SK-N-SH (cell line): ENCODE measurements around the gene TANC2. TPM values are rescaled to one million over a fixed set of nuclear protein-coding genes. Genes with fewer than 3 reads are reported as not detected.

ENCODE experiments used
- CTCF ChIA-PET: fragments of 300-600, 350-600 bp; formaldehyde crosslinking; extraction: SDS; loops from one replicate; lab custom pipeline; 2021; lab: Yijun Ruan, JAX
- POLR2A ChIA-PET: fragments of 350-600 bp; sonication (Branson Sonifier 250); formaldehyde crosslinking; extraction: SDS; loops from one replicate; lab custom pipeline; 2020; ENCODE audit warnings: antibody characterized with exemption, inconsistent platforms; lab: Yijun Ruan, JAX
- DNase-seq: peaks from one replicate; pipeline ENCODE4 v3.0.0; 2012
- H2AFZ ChIP-seq: fragments of 200-600 bp; sonication (generic); 2 replicates; pipeline ENCODE4 v1.8.1; 2016; ENCODE audit warnings: antibody characterized with exemption, mild to moderate bottlenecking, low read depth
- H3F3A ChIP-seq: fragments of 200-600 bp; sonication (generic); replicated peaks from 2 replicates; pipeline ENCODE3; 2016; ENCODE audit warnings: antibody characterized with exemption, mild to moderate bottlenecking; ENCODE audit not compliant: insufficient read depth
- H3K27ac ChIP-seq, 2 experiments: fragments of 200-500 bp in 1 of 2; fragments of 200-600 bp in 1 of 2; sonication (Bioruptor generic) in 1 of 2; sonication (generic), shearing (Covaris generic) in 1 of 2; 2 replicates each; pipeline versions ENCODE4 v1.5.1 to v1.6.1; 2014 to 2016; ENCODE audit warnings: low read depth in 2 of 2, inconsistent platforms in 1 of 2, low read length in 1 of 2, mild to moderate bottlenecking in 1 of 2, mixed read lengths in 1 of 2
- H3K27me3 ChIP-seq: fragments of 200-600 bp; sonication (generic), shearing (Covaris generic); 2 replicates; pipeline ENCODE4 v1.6.1; 2016; ENCODE audit warnings: mixed run types; ENCODE audit not compliant: insufficient read depth
- H3K36me3 ChIP-seq, 2 experiments: fragments of 200-500 bp in 1 of 2; fragments of 200-600 bp in 1 of 2; sonication (Bioruptor generic) in 1 of 2; sonication (generic) in 1 of 2; replicated peaks in 1 of 2; 2 replicates each; pipeline versions ENCODE3 to v1.5.1; 2014 to 2016; ENCODE audit warnings: low read length in 1 of 2, mild to moderate bottlenecking in 1 of 2; ENCODE audit not compliant: insufficient read depth in 2 of 2, control insufficient read depth in 1 of 2
- H3K4me1 ChIP-seq, 2 experiments: fragments of 200-500 bp in 1 of 2; fragments of 200-600 bp in 1 of 2; sonication (Bioruptor generic) in 1 of 2; sonication (generic), shearing (Covaris generic) in 1 of 2; 2 replicates each; pipeline versions ENCODE4 v1.5.1 to v1.6.1; 2014 to 2016; ENCODE audit warnings: low read depth in 1 of 2, low read length in 1 of 2, mixed run types in 1 of 2; ENCODE audit not compliant: insufficient read depth in 2 of 2, control insufficient read depth in 1 of 2
- H3K4me2 ChIP-seq: fragments of 200-600 bp; sonication (generic), shearing (Covaris generic); 2 replicates; pipeline ENCODE4 v1.6.1; 2017; ENCODE audit warnings: mixed run types
- H3K4me3 ChIP-seq, 2 experiments: fragments of 200-500 bp in 1 of 2; fragments of 200-600 bp in 1 of 2; sonication (Bioruptor generic) in 1 of 2; sonication (generic), shearing (Covaris generic) in 1 of 2; 2 replicates each; pipeline versions ENCODE4 v1.5.1 to v1.8.1; 2014 to 2016; ENCODE audit warnings: low read depth in 2 of 2, inconsistent platforms in 1 of 2, low read length in 1 of 2, mild to moderate bottlenecking in 1 of 2, mixed read lengths in 1 of 2, moderate library complexity in 1 of 2
- H3K79me2 ChIP-seq: fragments of 200-600 bp; sonication (generic); 2 replicates; pipeline ENCODE4 v1.8.1; 2017; ENCODE audit warnings: mild to moderate bottlenecking; ENCODE audit not compliant: insufficient read depth
- H3K9ac ChIP-seq: fragments of 200-600 bp; sonication (generic); 2 replicates; pipeline ENCODE4 v1.6.1; 2017; ENCODE audit warnings: mixed run types
- H3K9me2 ChIP-seq: fragments of 200-600 bp; sonication (generic); 2 replicates; pipeline ENCODE4 v1.6.1; 2017; ENCODE audit warnings: mixed run types
- H3K9me3 ChIP-seq: fragments of 200-600 bp; sonication (generic); 2 replicates; pipeline ENCODE4 v1.6.1; 2017; ENCODE audit warnings: mixed run types, mild to moderate bottlenecking, moderate library complexity
- H4K20me1 ChIP-seq: fragments of 200-600 bp; sonication (generic); 2 replicates; pipeline ENCODE4 v1.6.1; 2017; ENCODE audit warnings: mild to moderate bottlenecking, mixed run types; ENCODE audit not compliant: insufficient read depth
- CHD2 ChIP-seq: fragments of 150-350 bp; IDR thresholded peaks from 2 replicates; pipeline ENCODE4 v1.6.1; 2018; ENCODE audit warnings: low read length; ENCODE audit not compliant: partially characterized antibody
- CTCF ChIP-seq: fragments of 200-600 bp; sonication (generic); IDR thresholded peaks from 2 replicates; pipeline ENCODE4 v1.6.1; 2017; ENCODE audit warnings: antibody characterized with exemption, mild to moderate bottlenecking, moderate library complexity
- ELF1 ChIP-seq: IDR thresholded peaks from 2 replicates; pipeline ENCODE4 v1.4.0; 2012
- EZH2phosphoT487 ChIP-seq: fragments of 200-600 bp; sonication (generic); IDR thresholded peaks from 2 replicates; pipeline ENCODE4 v1.6.1; 2017; ENCODE audit warnings: low read depth, mixed run types, mild to moderate bottlenecking, antibody characterized with exemption, moderate library complexity, borderline replicate concordance
- FOSL2 ChIP-seq: IDR thresholded peaks from 2 replicates; pipeline ENCODE4 v1.4.0; 2012; ENCODE audit warnings: low read depth, mild to moderate bottlenecking, moderate library complexity, borderline replicate concordance
- FOXJ3 ChIP-seq: sonication (generic); formaldehyde crosslinking; IDR thresholded peaks from 2 replicates; pipeline ENCODE4 v1.5.1; 2020; ENCODE audit warnings: mild to moderate bottlenecking, missing genetic modification reagents
- JUND ChIP-seq: IDR thresholded peaks from 2 replicates; pipeline ENCODE4 v1.4.0; 2012
- MAX ChIP-seq: IDR thresholded peaks from 2 replicates; pipeline ENCODE4 v1.4.0; 2012; ENCODE audit warnings: low read depth
- MEF2A ChIP-seq: IDR thresholded peaks from 2 replicates; pipeline ENCODE4 v1.4.0; 2012; ENCODE audit warnings: low read depth, borderline replicate concordance
- NFIC ChIP-seq: IDR thresholded peaks from 2 replicates; pipeline ENCODE4 v1.4.0; 2012; ENCODE audit warnings: borderline replicate concordance
- NRF1 ChIP-seq: IDR thresholded peaks from 2 replicates; pipeline ENCODE4 v1.6.1; 2012; ENCODE audit warnings: low read depth, mild to moderate bottlenecking, low read length
- POLR2AphosphoS5 ChIP-seq: IDR thresholded peaks from 2 replicates; pipeline ENCODE4 v1.6.1; 2012; ENCODE audit warnings: low read depth, low read length
- RAD21 ChIP-seq: IDR thresholded peaks from 2 replicates; pipeline ENCODE4 v1.6.1; 2012; ENCODE audit warnings: mild to moderate bottlenecking, low read length
- RCOR1 ChIP-seq: fragments of 150-350 bp; IDR thresholded peaks from 2 replicates; pipeline ENCODE4 v1.6.1; 2017; ENCODE audit warnings: antibody characterized with exemption, low read length
- REST ChIP-seq: IDR thresholded peaks from 2 replicates; pipeline ENCODE4 v1.6.1; 2012; ENCODE audit warnings: mild to moderate bottlenecking, low read depth, low read length, moderate library complexity
- RFX5 ChIP-seq: IDR thresholded peaks from 2 replicates; pipeline ENCODE4 v1.6.1; 2012; ENCODE audit warnings: mild to moderate bottlenecking, improper control_type of control experiment, low read length
- SIN3A ChIP-seq: IDR thresholded peaks from 2 replicates; pipeline ENCODE4 v1.6.1; 2012; ENCODE audit warnings: low read depth, mild to moderate bottlenecking, low read length, moderate library complexity, borderline replicate concordance
- SMC3 ChIP-seq: IDR thresholded peaks from 2 replicates; pipeline ENCODE4 v1.6.1; 2012; ENCODE audit warnings: low read depth, low read length, improper control_type of control experiment
- TAF1 ChIP-seq: IDR thresholded peaks from 2 replicates; pipeline ENCODE4 v1.6.1; 2012; ENCODE audit warnings: low read depth, mild to moderate bottlenecking, low read length, moderate library complexity, borderline replicate concordance
- TCF12 ChIP-seq: IDR thresholded peaks from 2 replicates; pipeline ENCODE4 v1.4.0; 2012
- TEAD4 ChIP-seq: IDR thresholded peaks from 2 replicates; pipeline ENCODE4 v1.4.0; 2012; ENCODE audit warnings: mild to moderate bottlenecking, borderline replicate concordance; ENCODE audit not compliant: insufficient read depth
- WGBS: methylation state at CpG from one replicate; pipeline ENCODE4 v1.1.6; 2017; ENCODE audit warnings: low lambda C conversion rate; 5-methylcytosine and 5-hydroxymethylcytosine counted together
- polyA plus RNA-seq, 3 experiments: library from polyadenylated mRNA; depleted of rRNA; stranded (reverse); fragments of >200 nt; gene quantifications; 2 replicates each; pipeline ENCODE4 v1.2.3, GENCODE V29; 2012

Gene TANC2
- polyA plus RNA-seq, 1 of the 3 experiments (the other 2 are of a cell fraction): 23.0 TPM

GRCh38 chr17:62968445-62968923 lies 2.4 kb downstream of the TANC2 start (continued):
- TF ChIP-seq TEAD4 (no peak), NFIC (no peak), SMC3 (peak; percentile 99), NRF1 (no peak), RFX5 (peak; percentile 49; the same call in 1 of the 2 replicates), RCOR1 (peak; percentile 61; the same call in 1 of the 2 replicates), EZH2phosphoT487 (no peak), MAX (peak; percentile 46; the same call in 1 of the 2 replicates), POLR2AphosphoS5 (peak; percentile 61), ELF1 (peak; percentile 63; the same call in 1 of the 2 replicates), RAD21 (peak; percentile 99), MEF2A (no peak), FOSL2 (no peak)

GRCh38 chr17:62970610-62971009 lies 4.6 kb downstream of the TANC2 start:
- peaks cover 4% of the 10 kb centered on the region for H3F3A ChIP-seq
- H3K4me2 ChIP-seq: no peak overlapping the region
- no peaks in the 10 kb centered on the region for H3K27me3 ChIP-seq
- no peak for DNase-seq
- no peaks in the 10 kb centered on the region for H3K9me3 ChIP-seq
- no peak overlapping the region for H3K27ac ChIP-seq
- H3K36me3 ChIP-seq: peaks cover 2 to 12% of the 10 kb centered on the region in 2 experiments
- H3K79me2 ChIP-seq: peaks cover 92% of the 10 kb centered on the region
- H2AFZ ChIP-seq: no peak overlapping the region
- H3K4me3 ChIP-seq: no peak overlapping the region
- H4K20me1 ChIP-seq: peaks cover 52% of the 10 kb centered on the region
- H3K9ac ChIP-seq: no peak overlapping the region
- CTCF ChIA-PET: interaction anchor here (0.9 to 2.3 kb wide), 6 partner anchors 10 to 436 kb away, joined by 3 to 16 read pairs (median 4); no protein-coding TSS in a partner anchor
- no peak for TF ChIP-seq FOXJ3 (CRISPR knock-in tag)
- TF ChIP-seq, all 33 proteins: peak for 0
- POLR2A ChIA-PET: no interaction called here
- Histone ChIP-seq H3K4me1 (peaks cover 0 to 23% of the 10 kb centered on the region in 2 experiments; a peak in 3 of 4 replicates), H3K9me2 (no peaks in the 10 kb centered on the region)

- Histone ChIP-seq H3K79me2 (peaks cover 100% of the 10 kb centered on the region), H3K4me3 (no peak overlapping the region), H3K9me3 (peaks cover 11% of the 10 kb centered on the region), H3K36me3 (peaks cover 2 to 15% of the 10 kb centered on the region in 2 experiments), H3K4me2 (peak overlapping the region; percentile 5; the same call in 1 of the 2 replicates), H3K9ac (no peak overlapping the region), H3K9me2 (no peaks in the 10 kb centered on the region), H3K4me1 (peaks cover 0 to 22% of the 10 kb centered on the region in 2 experiments; a peak in 3 of 4 replicates), H2AFZ (no peak overlapping the region), H3F3A (peaks cover 11% of the 10 kb centered on the region), H3K27ac (no peak overlapping the region), H3K27me3 (no peaks in the 10 kb centered on the region), H4K20me1 (peaks cover 59% of the 10 kb centered on the region)
- POLR2A ChIA-PET: no interaction called here
- TF ChIP-seq CTCF (no peak), EZH2phosphoT487 (no peak), SIN3A (no peak), TCF12 (no peak), TAF1 (no peak), CHD2 (no peak), ELF1 (no peak), MEF2A (no peak), FOSL2 (no peak), JUND (no peak), REST (no peak), NRF1 (no peak), FOXJ3 (CRISPR knock-in tag) (no peak)
- 93% methylated on average over 4 of the region's 4 CpGs for WGBS
- CTCF ChIA-PET: interaction anchor here (1.1 to 2.3 kb wide), 2 partner anchors 15 to 435 kb away, joined by 4 to 16 read pairs; no protein-coding TSS in a partner anchor
- DNase-seq: no peak
Observed at GRCh38 chr17:62971853-62972252, 5.8 kb downstream of the TANC2 start.
